Suprapubic skin (tissue), 4 donors: Measurements from ENCODE around the gene CUL1.

Experiments used
- CTCF ChIP-seq, 2 donors: fragments of 200-600 bp in 1 of 2; fragments of 450-650 bp in 1 of 2; sonication (generic) in 1 of 2; IDR thresholded peaks; one replicate each; pipeline ENCODE4 v1.5.1; 2016 to 2019; ENCODE audit warnings: antibody characterized with exemption in 2 of 2, mild to moderate bottlenecking in 1 of 2, moderate library complexity in 1 of 2
- POLR2A ChIP-seq, 2 donors: fragments of 450-650 bp; IDR thresholded peaks; one replicate each; pipeline ENCODE4 v1.6.1; 2017; ENCODE audit warnings: antibody characterized with exemption in 2 of 2, mild to moderate bottlenecking in 2 of 2, moderate library complexity in 2 of 2
- POLR2AphosphoS5 ChIP-seq, 3 donors: sonication (generic); formaldehyde crosslinking; IDR thresholded peaks; one replicate each; pipeline ENCODE4 v1.6.1; 2017; ENCODE audit warnings: antibody characterized with exemption in 3 of 3

GRCh38 chr7:148693651-148694050 is 5.1 kb upstream of the CUL1 start:
- TF ChIP-seq CTCF (IDR thresholded peaks at IDR 0.05) = no peak
- no peak for TF ChIP-seq POLR2A (IDR thresholded peaks at IDR 0.05)
- no peak for TF ChIP-seq POLR2AphosphoS5 (IDR thresholded peaks at IDR 0.05)
